Stimulated activated CD8-positive, alpha-beta memory T cell treated with anti-CD3 and anti-CD28 coated beads, Interleukin-15, amount 100 ng/mL, for 48 hours (primary cell): ENCODE results near the gene SLC2A1.

Experiments
- DNase-seq, 2 donors: peaks; one replicate each; pipeline ENCODE4 v3.0.0-alpha.2; 2020; ENCODE audit warnings: low read depth in 2 of 2

The SLC2A1 gene

GRCh38 chr1:42979896-42980800 is 21.5 kb upstream of the SLC2A1 start:
- no peak for DNase-seq

DNA sequence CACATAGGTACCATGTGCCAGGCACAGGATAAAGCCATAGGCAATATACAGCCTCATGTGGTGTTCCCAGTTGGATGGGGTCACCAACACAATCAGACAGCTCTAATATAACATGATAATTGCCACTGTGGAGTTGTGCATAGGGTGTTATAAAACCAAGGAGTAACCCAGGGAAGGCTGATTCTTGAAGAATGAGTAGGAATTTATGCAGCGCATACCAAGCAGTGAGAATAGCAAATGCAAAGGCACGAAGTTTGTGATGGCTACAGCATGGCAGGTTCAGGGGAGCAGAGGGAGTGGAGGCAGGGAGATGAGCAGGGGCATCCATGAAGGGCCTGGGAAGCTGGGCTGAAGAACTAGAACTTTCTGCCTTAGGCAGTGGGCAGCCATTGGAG is 20.4 kb upstream of the SLC2A1 start:
- DNase-seq: no peak

GRCh38 chr1:42978317-42979035 is 19.8 kb upstream of the SLC2A1 start:
- no peak for DNase-seq

- DNase-seq: no peak
Observed at GRCh38 chr1:42977653-42978052, 19.0 kb upstream of the SLC2A1 start.

DNA sequence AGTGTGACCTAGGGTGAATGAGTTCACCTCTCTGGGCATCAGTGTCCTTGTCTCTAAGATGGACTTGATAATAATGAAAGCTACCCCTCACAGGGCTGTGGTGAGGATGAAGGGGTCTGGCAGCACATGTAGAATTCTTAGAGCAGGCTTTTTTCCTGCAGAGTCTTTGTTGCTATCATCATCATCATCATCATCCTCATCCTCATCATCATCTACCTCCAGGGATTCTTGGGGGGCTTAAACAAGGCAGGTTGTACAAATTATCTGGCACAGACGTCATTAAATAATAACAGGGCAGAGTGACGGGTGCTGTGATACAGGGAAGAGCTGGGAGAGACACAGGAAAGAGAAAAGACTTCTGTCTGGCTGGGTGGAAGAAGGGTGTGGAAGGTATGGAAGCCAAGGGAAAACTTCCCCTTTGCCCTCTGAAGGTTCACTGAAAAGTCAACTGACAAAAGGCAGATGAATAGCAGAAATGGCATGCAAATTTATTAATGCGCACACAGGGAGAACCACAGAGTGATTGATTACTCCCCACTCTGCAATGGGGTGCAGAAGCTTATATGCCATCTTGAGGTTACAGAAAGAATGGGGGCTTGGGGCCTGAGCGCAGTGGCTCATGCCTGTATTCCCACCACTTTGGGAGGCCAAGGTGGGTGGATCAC is 17.0 kb upstream of the SLC2A1 start:
- no peak for DNase-seq

DNA sequence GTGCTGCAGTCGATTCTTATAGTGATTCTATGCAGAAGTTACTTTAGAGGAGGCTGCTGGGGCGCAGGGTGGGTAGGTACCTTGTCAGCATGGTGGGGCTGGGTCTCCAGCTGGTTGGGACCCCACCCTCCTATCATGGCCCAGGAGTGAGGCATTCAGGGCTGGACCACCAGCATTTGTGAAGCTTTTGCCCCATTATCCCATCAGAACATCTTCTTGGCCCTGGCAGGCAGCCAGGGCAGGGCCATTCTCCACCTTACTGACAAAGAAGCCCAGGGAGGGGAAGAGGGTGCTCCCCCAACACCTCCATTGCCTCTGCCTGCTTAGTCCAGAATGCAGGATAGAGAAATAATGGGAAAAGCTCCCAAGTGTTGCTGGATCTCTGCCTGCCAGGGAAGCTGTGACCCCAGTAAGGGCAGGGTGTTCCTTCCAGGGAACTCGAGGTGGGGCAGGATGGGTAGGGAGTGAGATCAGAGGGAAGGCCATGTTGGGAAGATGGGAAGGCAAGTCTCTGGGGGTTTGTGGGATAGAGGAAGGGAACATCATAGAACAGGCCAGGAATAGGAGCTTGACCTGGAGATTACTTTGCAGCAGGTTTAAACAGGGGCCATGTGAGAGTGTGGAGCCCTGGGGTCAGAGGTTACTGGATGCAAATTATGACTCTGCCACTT is 16.2 kb upstream of the SLC2A1 start:
- no peak for DNase-seq

GRCh38 chr1:42973799-42974198 is 15.1 kb upstream of the SLC2A1 start:
- no peak for DNase-seq

- DNase-seq: no peak
Observed at GRCh38 chr1:42973286-42973685, 14.6 kb upstream of the SLC2A1 start.

- no peak for DNase-seq
Observed at GRCh38 chr1:42971841-42972291, 13.2 kb upstream of the SLC2A1 start.

DNA sequence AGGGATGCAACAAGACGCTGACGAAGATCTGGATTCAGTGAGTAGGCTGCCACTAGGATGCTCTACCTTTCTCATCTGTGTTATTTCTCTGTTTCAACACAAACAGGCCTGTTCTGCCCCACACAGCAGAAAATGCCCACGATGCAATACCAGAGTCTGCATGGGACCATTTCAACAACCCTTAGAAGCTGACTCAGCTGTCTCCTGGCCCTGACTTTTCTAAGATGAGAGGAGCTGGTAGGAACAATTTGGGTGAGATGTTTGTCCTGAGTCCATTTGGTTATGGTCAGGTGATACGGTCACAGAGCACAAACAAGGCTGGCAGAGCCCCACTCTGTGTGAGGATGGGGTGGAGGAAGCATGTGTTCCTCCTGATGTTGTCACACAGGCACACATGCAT is 11.5 kb upstream of the SLC2A1 start:
- DNase-seq: no peak

GRCh38 chr1:42968654-42969053 is 10.0 kb upstream of the SLC2A1 start:
- DNase-seq: no peak

GRCh38 chr1:42966688-42967612 is 8.3 kb upstream of the SLC2A1 start:
- no peak for DNase-seq

- no peak for DNase-seq
Observed at GRCh38 chr1:42965378-42965777, 6.7 kb upstream of the SLC2A1 start.

DNA sequence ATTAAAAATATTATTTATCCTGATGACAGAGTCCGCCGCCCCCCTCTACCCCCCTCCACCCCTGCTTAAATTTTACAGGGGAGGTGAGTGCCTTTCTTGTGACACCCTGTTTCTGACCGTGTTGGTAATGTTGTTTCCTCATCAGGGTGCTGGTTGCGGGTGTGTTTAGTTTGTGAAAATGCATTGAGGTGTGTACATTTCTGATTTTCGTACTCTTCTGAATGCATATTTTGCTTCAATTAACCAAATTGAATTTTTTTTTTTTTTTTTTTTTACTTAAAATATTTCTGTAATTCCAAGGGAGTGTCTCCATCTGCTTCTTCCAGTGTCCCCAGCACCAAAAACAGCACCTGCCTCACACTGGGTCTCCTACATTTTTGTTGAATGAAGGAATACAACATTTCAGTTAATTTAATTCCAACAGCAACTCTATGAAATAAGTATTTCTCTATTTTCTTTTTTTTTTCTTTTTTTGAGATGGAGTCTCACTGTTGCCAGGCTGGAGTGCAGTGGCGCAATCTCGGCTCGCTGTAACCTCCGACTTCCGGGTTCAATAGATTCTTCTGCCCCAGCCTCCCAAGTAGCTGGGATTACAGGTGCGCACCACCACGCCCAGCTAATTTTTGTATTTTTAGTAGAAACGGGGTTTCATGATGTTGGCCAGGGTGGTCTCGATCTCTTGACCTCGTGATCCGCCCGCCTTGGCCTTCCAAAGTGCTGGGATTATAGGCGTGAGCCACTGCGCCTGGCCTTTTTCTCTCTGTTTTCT is 5.6 kb upstream of the SLC2A1 start:
- no peak for DNase-seq

DNA sequence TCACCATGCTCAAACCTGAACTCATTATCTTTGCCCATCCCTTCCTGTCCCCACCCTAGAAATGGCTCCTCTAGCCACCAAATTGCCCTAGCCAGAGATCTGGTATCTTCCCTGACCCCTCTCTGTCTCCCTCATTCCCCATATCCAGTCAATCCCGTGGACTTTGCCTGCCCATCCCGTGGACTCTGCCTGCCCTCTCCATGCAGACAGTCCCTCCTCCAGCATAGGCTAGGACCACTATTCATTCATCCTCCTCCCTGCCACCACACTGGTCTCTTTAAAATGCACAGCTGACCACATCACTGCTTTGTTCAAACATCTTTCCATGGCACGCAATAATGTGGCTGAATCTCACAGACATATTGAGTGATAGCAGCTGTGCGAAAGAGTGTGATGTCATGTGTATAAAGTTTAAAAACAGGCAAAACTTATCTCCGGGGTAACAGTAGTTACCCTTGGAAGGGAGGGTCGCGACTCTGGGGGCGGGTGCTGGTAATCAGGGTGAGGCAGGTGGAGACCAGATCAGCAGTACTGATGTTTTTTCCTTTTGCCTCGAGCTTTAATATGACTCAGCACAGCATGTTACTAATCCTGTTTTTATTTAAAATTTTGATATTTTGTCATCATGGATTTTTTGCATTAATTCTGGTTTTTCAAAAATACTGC is 4.8 kb upstream of the SLC2A1 start:
- DNase-seq: no peak

DNA sequence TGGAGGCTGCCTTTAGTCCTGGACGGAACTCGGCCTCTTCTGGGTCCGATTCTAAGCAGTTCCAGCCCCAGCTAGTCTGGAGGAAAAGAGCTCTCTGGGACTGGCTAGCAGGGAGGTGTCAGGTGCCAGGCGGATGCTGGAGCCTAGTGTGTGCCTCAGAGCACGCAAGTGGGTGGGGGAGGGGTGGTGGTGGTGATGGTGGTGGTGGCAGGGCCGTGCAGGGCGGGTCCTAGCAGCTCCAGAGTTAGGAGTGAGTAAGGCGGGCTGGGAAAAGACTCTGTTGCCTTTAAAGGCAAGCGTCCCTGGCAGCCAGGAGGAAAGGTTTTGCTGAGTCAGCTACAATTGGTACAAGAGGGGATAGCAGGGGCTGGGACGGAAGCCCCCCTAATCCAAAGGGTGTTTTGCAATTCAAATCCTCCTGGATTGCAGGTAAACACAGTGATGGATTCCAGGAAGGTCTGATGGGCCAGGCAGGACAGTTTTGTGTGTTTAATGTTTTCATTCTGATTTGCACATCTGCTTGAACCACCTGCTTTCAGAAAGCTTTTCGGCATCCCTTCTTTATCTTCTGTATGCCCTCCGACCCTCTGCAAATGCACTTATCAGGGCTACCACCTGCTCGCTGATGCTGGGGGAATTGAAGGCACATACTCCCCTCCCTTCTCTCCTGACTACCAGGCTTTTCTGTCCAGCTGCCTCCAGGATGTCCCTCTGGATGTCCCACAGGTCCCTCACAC is 4.1 kb upstream of the SLC2A1 start:
- no peak for DNase-seq

DNA sequence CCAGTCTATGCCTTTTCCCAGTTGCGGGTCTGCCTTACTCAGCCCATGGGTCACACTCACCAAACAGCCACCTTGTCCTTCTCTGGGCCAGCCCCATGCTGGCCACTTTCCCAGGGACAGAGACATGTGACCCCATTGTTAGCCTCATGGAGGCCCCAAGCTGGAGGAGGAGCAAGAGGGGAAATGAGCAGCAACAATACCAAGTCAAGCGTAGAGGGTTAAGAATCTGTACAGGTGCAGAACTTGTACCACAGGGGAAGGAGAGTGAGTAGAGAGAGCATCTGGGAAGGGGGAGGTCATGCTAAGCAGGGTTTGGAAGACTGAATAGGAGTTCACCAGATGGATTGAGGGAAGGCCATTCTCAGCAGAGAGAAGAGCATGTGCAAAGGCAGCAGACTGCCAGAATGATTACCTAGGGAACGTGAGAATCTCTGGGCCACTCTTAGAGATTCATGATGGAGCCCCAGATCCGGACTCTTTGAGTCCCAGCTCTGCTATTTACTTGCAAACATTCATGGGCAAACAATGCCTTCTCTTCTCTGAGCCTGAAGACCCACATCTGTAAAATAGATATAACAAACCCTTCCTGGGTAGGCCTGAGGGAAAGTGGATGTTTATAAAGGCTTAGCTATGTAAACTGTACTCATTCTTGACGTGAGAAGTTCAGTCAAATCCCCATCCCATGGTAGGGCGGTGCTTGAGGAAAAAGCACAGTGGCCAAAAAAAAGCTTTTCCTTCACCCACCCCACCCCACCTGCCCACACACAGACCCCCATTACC is 2.8 kb upstream of the SLC2A1 start:
- no peak for DNase-seq
